Measurements from ENCODE around the gene SMG6.
A peak's percentile ranks its signal among the peaks of the same experiment; 100 is the strongest.

Gene SMG6

DNA sequence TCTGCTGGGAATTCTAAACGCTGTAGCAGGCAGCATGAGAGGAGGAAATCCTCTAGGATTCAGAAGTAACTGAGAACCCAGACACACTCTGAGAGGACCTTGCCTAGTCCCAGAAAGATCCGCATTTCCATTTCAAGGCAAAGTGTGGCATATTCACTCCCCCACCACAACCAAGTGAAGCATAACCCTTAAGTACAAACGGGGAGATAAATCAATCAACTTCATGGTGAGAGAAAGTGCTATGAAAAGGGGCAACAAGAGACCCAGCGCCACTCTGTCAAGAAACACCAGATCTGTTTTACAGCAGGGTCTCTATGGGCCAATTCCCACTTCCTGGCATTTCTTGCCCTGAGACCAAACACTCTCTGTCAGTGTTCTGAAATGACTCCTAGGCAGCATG lies 68.3 kb downstream of the SMG6 start:
- no peak for DNase-seq (ENCODE audit: low read depth in 2 of 2)

DNA sequence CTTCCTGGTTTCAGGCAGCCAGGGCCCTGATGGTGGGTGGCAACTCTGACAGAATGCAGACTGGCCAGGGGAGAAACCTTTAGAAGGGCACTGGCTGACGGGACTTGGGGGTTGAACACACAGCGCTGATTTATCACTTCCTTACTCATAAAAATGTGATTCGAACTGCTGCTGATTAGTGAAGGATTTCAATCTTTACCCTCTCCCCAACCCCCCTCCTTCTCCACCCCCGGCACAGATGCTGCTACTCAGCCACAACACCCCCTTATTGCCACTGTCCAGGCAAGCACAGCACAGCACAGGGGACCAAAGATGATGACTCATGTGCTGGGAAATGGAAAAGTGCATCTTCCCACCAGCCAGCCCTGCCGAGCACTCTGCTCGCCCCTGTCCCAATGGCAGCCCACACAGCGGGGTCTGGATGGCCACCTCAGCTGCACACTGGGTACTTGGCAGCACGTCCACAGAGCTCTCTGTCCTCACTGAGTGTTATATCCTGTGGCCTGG lies 70.1 kb downstream of the SMG6 start:
- no peak for DNase-seq (ENCODE audit: low read depth in 2 of 2)

DNA sequence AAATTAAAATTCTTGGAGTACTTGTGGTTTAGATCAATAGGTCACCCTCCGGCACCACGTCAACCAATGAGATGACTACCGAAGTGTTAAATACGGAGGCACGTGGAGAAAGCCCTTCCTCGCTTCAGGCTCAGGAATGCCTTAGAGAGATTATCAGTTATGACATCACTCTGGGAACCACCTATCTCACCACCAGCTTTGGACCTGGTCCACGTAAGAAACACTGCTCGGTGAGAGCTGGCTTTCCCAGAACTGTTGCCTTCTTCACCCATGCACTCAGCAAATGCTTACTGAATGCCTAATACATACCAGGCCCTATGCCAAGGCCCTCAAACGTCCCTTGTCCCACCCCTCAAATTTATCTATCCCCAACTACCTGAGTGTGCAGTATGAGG lies 71.3 kb downstream of the SMG6 start:
- DNase-seq (ENCODE audit: low read depth in 2 of 2) = no peak

DNA sequence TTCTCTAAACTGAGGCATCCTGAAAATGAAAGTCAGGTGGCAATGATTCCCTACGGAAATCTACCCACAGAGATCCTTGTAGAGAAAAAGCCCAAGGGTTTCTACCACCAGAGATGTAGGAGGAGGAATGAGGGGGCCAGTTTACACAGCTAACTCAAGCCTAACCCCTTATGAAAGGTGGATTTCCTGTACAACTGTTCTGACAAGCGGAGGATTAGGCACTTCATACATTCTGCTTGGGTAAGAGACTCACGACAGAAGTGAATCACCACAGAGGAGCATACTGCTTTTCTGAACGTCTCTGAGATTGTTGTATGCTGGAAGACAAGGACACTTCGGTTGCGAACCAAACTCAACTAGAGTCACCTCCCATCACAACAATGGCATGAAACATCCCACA lies 72.7 kb downstream of the SMG6 start:
- no peak for DNase-seq (ENCODE audit: low read depth in 2 of 2)

DNA sequence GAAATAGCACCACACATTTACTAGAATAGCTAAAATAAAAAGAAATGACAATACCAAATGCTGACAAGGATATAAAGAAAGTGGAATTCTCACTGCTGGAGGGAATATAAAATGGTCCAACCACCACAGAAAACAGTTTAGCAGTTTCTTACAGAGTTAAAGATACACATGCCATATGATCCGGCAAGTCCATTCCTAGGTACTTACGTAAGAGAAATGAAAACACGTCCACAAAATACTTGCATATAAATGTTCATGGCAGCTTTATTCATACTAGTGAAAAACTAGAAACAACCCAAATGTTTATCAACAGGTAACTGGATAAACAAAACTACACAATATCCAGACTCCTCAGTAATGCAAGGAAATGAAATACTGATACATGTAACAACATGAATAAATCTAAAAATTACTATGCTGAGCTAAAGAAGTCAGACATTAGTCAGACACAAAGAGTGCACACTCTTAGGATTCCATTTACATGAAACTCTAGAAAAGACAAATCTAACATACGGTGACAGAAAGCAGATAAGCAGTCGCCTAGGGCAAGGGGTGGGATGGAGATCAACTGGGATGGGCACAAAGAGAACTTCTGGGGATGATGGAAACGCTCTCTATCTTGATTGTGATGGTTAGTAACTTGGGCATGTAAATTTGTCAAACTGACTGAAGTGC lies 76.4 kb downstream of the SMG6 start:
- DNase-seq (ENCODE audit: low read depth in 2 of 2) = no peak

DNA sequence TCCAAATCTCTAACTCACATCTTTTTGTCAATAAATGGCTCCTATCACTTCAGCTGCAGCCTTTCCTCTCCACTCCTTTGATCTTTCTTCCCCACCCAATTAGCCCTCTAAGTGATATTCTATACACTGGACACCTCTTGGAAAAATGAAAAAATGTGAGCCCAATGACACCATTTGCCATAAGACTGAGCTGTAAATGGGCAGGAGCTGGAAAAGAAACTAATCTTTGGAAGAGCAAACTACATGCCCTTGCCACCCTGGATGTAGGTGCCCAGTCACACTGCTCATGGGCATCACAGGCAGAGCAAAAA lies 80.0 kb downstream of the SMG6 start:
- no peak for DNase-seq (ENCODE audit: low read depth in 2 of 2)

DNA sequence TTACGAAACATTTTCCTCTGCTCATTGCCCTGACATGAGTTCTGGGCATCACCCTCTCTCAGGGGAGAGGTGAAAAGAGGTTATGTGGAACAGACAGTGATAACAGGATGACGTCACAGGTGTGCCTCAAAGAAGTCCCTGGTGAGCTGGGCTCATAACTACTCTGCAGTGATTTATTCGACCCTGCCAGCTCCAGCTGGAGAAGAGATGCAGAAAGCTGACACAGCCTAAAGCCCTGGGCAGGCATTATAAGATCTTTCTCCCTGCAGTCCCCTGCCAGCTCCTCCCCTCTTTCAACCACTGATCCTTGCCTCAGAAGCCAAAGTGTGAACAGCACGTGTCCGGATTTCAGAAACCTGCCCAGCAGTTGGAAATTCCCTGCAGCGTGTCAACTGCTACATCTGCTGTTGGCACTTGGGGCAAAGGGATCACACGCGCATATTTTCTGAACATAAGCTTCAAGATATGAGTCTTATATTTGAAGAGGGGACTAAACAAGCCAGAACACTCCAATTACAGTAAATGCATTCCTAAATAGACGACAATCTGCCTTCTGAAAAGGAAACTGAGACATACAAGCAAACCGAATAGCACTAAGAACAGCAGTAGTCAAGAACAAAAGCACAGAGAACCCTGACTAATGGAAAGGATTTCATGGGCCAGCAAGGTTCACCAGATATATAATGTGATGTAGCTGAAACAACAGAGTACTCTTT lies 80.5 kb downstream of the SMG6 start:
- peak; percentile 41 to 59 for DNase-seq (ENCODE audit: low read depth in 2 of 2)

DNA sequence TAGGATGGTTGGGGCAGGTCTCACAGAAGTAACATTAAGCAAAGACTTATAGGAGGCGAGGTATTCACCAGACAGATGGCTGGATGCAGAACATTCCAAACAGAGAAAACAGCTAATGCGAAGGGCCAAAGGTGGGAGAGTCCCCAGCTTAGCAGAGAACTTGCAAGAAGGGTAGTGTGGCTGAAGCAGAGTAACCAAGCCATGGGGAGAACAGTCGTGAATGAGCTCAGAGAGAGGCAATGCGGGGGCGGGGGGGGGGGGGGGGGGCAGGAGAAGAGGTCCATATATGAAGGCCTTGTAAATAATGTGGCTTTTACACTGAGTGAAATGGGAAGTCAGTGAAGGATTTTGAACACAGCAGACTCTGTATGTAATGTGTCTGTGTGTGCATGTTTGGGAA lies 81.3 kb downstream of the SMG6 start:
- no peak for DNase-seq (ENCODE audit: low read depth in 2 of 2)

DNA sequence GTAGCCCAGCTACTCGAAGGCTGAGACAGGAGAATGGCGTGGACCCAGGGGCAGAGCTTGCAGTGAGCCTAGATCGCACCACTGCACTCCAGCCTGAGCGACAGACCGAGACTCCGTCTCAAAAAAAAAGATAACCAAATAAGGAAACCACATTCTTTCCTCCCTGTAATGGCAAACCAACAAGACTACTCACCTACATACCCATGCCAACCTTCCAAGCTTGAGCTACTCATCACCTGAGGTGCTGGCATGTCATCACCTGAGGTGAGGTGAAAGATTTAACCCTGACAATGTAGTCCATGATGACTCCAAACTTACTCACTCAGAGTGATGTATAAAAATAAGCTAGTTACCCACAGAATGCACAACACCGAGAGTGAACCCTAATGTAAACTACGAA lies 85.2 kb downstream of the SMG6 start:
- DNase-seq (ENCODE audit: low read depth in 2 of 2) = no peak

DNA sequence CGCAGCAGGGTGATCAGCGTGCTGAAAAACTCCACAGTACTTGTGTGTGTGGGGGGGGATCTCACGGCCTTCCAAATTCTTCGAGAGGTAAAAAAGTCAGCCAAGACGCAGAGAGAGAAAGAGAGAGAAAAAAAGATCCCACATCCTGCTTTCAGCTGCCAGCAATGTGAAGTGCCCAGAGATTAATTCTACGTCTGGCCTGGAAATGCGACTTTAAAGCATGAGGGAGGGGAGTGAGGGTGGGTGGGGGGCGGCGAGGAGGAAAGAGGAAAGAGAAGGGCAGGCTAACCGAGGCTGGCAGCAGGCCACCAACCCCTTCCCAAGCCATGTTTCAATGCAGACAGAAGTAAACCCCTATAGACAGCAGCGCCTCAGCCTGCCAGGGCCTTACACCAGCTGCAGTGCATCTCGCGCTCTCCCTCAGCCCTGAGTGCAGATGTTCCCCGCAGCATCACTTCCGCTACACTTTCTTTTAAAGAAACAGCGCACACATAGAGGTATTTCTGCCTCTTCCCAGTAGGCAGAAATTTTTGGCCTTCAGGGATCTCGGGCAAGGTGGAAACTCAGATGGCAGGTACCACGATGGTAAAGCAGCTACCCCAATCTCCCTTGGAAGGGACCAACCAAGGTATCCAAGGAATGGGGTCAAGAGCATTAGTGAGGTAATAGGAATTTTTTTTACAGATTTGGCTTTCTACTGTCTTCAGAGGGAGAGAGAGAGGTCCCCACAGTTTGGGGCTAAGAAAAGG lies 87.8 kb downstream of the SMG6 start:
- peak; percentile 49 to 55 for DNase-seq (ENCODE audit: low read depth in 2 of 2)

DNA sequence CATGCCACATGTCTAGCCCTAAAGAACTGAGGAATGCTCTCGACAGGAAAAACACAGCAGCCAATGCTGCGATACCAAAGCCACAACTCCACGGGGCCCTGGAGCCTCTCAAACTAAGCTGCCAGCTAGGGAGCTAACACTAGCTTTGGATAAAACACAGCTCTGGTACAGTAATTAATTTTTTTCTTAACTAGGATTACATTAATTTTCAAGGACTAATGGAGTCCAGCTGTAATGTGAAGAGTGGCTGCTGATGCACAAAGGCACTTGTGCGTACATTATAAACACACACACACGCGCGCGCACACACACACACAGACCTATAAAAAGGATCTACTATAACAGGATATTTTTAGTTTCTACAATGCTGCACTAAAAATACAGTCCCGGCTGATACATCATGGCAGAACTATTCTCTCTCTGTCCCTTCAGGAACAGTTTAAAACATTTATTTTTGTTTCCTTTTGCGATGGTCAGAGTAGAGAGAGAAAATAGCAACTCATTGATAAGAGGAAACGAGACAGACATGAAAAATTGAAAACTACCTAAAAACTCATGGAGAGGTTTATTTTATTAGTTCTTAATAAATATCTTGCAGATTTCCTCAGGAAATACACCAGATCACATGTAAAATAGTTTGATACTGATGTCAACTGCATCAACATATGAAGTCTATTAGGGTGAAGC lies 88.5 kb downstream of the SMG6 start:
- no peak for DNase-seq (ENCODE audit: low read depth in 2 of 2)

DNA sequence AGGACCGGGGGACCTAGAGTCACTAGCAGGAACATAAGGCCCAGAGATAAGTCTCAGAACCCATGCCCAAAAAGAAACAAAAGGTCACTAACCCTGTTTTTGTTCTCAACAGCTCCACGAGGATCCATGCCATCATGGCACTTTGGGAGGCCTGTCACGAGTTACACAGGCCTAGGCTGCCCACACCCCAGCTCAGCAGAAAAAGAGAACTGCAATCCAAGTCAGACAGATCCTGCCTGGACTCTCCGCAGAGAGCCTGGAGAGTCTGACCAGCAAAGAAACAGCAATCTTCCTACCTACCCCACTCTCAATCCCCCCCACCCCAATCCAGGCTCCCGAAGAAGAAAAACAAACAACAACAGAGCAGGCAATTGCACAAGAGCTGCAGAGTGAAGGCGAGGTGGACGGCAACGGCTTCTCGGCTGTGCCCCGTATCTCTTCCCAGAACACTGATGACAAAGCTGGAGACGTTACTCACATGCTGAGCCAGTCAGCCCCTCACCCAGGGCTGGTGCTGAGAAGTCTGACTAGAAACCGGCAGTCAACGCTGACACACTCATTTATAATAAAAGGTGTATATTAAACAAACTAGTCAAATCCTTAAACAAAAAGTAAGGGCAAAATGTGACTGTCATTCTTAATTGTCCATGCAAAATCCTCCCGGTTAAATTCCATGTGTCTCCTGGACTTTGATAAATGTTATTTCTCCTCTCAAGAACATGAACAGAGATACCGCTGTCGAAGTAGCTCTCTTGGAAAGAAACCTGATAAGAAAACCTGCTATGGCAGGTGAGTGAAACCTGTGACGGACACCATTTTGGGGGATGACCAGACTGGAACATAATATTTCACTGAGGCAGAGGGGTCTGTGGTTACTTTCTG lies 89.3 kb downstream of the SMG6 start:
- DNase-seq (ENCODE audit: low read depth in 2 of 2) = peak in 1 of 2 donors; percentile 11

DNA sequence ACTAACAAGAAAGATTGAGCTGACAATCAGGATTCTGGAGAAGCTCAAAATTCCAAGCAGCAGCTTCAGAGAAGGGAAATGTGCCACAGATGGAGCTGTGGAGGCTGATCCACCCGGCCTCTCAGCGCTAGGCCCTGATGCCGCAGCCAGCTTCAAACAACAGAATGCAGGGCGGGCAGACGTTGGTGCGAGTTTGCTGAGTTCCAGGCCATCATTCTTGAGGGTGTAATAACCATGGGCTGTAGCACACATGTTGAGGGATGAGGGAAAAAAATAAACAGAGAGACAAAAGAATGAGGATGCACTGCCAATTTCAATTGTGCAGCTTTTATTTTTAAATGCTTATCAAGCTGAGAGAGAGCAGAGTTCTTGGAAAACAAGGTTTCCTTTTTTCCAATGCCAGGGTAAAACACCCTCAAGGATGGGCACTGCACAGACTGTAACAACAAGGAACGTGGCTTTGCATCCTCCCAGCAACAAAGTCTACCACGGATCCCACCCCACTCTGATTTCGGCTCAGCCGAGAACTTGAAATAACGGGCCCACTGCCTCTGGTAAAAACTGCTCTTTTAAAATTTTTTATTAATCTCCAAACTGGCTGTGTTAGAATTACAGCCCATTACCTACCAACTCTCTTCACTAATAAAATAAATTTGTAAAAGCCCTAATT lies 90.2 kb downstream of the SMG6 start:
- DNase-seq (ENCODE audit: low read depth in 2 of 2) = no peak

DNA sequence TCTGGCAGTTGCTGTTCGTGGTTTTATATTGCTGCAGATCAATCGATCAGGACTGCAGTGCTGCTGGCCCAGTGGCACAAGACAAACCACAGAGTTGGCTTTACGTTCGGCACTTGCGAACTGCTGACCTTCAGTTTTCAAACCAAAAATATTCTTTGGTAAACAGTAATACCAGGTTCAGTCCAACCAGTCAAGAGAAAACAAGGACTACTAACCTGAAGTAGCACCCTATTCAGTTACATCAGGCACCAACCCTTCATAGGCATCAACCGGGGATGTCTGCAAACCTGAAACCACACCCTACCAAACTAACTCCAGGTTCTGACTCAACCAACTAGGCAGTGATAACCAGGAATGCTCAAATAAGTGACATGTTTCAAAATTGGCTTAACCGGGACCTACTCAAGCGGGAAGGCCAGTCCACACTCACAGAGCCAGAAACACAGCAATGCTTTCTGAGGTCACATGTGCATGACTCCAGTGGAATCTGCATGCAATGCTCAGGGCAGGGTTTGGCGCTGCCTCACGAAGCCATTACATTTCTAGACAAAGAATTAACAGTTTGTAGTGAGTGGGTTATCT lies 91.1 kb downstream of the SMG6 start:
- DNase-seq (ENCODE audit: low read depth in 2 of 2) = no peak

DNA sequence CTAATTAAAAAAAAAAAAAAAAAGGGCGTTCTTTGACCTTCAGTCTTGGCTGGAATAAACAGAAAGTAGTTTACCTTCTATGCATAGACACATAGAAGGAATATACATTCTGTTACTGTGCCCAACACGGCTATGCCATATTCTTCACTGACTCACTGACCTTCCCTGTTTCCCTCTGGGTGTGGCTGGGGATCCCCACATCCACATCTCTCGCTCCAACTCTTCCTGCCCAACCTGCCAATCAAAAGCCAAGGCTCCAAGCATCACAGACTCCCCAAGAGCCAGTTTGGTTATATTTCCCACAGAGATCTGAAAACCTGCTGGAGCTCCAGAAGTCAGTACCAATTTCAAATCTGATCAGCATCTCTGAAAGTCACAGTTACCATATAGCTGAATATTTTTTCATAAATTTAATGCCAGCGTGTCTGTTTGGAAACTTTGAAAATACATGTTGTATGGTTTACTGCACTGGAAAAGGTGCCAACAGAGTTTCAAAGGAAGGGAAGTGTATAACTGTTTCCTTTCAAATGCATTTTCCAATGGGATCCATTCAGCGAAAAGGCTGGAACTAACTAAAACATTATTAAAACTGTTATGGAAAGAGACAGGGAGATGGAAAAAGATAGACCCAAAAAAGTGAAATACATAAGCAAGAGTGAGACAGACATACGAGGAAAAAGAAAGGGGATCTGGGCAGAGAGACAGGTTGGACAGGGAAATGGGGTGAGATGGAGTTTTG lies 91.8 kb downstream of the SMG6 start:
- DNase-seq (ENCODE audit: low read depth in 2 of 2) = no peak

DNA sequence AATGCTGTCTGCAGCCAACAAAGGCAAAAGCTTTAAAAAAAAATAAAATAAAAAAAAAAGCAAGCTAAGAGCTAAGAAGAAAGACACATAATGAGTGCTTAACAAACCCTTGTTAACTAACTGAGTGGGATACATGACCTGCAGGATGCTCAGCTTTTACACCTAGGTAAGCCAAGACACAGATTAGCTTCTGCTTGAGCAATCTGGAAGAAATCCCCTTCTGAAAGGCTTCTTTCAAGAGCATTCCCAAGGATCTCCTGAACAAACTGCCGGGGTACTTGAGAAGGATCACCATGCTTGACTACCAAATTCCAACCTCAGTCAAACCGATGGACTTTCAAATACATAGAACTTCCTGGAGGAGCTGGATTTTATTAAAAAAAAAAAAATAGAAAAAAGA lies 92.9 kb downstream of the SMG6 start:
- no peak for DNase-seq (ENCODE audit: low read depth in 2 of 2)

DNA sequence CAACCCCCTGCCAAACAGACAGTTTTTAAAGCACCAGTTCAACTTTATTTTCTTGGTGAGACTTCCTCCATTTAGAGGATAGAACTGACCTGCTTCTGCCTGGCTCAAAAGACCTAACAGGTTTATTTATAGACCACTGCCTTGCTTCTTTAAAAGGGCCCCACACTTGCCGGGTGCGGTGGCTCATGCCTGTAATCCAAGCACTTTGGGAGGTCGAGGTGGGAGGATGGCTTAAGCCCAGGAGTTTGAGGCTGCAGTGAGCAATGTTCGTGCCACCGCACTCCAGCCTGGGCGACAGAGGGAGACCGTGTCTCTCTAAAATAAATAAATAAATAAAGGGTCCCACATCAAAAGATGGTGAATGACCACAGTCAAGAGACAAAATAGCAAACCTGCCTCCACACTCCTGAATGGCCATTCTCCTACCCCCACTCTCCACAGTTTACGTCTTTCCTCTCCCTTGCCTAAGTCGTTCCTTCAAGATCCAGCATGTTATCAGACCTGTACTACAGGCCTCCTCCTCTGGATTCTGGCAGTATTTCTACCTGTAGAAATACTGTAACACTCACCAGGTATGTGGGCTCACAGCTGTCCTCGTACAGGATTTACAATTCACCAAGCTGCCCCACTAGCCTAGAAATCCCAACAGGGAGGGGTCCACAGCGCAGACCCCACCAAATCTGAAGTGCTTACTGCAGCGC lies 95.6 kb downstream of the SMG6 start:
- no peak for DNase-seq (ENCODE audit: low read depth in 2 of 2)

DNA sequence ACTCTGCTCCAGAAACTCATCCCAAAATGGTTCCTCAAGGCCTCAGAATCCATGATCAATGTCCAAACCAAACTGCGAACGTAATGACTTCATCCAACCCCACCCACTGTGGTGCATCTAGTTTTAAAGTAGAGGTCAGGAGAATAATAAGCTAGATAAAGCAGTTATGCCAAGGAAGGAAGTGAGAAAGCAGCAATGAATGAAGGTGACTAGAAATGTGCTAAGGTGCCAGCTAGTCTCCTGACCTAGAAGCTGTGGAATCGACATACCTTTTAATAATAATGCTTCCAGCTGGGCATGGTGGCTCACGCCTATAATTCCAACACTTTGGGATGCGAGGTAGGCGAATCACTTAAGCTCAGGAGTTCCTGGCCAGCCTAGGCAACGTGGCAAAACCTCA lies 99.2 kb downstream of the SMG6 start:
- DNase-seq (ENCODE audit: low read depth in 2 of 2) = no peak

DNA sequence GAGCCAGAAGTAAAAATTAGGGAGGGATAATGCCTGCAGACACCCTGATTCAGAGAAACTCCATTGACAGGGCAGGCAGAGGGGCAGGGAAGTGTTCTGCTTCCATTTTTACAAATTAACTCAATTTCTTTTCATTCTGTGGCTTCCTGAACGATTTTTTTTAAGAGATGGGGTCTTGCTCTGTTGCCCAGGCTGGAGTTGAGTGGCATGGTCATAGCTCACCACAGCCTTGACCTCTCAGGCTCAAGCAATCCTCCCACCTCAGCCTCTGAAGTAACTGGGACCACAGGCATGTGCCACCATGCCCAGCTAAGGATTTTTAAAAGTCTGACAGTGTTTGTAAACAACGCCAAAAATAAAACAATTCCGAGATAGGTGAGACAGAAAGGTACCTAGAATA lies 99.8 kb downstream of the SMG6 start:
- DNase-seq (ENCODE audit: low read depth in 2 of 2) = no peak

Measured in stimulated activated CD8-positive, alpha-beta memory T cell treated with anti-CD3 and anti-CD28 coated beads, Interleukin-7, amount 100 ng/mL, for 4 hours (primary cell).